ENCODE results near the gene ING2.
A peak's percentile ranks its signal among the peaks of the same experiment; 100 is the strongest.

The ING2 gene

DNA sequence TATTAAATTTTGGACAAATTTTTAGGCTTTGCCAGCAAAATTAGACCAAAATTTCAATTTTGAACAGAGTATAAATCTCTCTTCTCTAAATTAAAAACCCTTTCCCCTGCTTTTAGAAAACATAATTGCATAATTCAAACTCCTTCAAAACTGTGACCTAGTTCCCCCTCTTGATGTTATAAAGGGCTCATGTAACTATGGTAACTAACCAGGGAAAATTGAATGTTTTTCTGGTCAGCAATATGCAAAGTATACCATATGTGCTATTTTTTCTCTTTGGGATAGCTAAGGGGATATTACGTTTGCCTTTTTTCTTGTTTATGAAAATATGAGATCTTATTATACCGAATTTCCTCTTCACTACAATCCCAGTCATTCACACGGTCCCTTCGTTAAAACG, 5.1 kb upstream of the ING2 start:
- DNase-seq: no peak

GRCh38 chr4:183503497-183504063, 1.3 kb upstream of the ING2 start:
- DNase-seq: peak; percentile 66

- peak; percentile 97 for DNase-seq
Observed at GRCh38 chr4:183504064-183504929, 561 bp upstream of the ING2 start.

DNA sequence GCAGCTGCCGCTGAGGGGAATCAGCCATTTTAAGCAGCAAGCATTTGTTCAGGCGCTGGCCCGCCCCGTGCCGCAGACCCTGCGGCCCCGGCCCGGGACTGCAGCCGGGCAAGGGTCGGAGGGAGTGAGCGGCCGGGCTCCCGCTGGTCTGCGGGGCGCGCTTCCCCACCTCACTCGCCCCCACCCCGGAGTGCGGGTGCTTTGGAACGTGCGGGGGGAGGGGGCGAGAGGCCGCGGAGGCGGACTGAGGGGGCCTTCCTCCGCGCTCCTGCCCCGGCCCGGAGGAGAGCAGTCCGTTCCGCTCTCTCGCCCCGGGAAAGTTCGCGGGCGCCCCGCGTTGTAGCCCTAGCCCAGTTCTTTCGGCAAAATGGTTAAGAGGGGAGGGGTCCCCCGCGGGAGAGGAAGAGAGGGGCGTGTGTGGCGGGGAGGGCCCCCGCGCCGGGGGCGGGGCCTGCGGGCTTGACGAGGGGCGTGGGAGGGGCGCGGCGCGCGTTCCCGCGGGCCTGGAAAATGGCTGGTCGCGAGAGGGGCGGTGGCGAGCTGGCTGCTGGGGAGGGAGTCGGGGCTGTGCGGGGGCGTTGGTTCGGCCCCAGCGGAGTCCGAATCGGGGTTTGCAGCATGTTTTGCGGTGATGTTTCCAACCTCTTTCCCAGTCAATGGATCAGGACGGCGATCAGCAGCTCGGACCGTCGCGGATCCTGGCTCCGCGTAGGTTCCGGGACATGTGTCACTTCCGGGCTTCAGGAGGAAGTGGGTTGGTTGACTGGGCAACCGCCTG, 942 bp downstream of the ING2 start:
- DNase-seq: peak; percentile 86

DNA sequence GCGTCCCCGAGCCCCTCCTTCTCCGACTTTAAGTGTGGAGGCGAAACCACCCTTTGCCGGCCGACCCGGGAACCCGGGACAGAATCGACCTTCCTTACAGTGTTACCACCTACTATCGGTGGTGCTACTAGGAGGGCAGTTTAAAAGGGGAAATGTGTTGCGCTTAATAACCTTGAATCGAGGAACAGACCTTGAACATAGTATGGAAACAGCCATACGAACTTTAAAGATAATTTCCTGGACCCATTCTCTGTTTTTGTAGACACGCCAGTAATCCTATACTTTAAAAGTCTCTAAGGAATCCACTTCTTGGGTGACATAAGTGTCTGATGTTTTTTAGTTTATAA, 1.5 kb downstream of the ING2 start:
- no peak for DNase-seq

DNA sequence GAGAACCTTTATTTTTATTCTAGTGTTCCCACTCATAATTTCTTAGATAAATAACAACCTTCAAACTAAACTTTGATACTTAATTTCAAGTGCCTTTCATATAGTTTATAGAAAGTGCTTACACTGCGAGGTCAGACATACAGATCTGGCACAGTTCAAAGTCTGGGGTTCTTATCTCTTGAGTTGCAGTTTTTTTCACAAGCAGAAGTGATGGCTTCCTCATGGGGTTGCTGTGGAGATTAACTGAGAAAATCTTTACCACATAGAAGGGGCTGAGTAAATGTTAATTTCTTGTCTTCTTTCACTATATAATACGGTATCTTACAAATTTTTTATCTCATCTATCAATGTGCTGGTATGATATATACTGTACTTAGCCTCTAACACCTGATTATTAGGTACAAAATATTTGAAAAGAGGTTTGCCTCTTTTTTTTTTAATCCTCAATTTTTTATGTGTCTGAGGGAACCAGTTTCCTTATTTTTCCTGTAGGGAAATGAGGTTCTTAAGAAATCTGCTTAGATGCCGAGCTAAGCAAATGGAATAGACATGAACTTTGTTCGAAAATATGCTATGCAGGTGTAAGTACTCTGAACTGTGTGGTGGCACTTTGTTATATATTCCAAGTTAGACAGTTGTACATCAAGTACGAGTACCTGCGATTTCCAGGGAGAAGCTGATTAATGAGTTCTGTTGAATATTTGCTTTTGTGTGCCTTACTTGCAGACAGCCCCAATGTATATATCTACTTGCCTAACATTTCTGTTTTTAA, 3.3 kb downstream of the ING2 start:
- DNase-seq: no peak

- DNase-seq: no peak
Observed at GRCh38 chr4:183508697-183509335, 4.0 kb downstream of the ING2 start.

GRCh38 chr4:183515411-183515810, 10.6 kb downstream of the ING2 start:
- no peak for DNase-seq

DNA sequence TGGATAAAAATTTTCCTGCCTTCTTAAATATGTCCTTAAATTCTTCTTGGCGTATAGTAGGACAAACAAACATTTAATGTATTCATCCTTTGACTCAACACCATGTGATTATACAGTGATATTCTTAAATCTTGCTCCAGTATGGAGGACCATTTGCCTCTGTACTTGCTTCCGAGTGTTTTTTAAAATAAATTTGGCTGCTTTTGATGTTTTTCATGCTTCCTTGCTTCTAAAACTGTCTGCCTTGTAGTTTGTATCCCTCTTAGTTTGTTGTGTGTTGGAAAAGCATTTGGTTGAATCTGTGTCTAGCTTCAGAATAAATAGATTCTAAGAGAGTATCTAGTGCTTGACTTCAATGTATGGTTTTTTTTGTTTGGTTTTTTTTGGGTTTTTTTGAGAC, 12.3 kb downstream of the ING2 start:
- DNase-seq: no peak

DNA sequence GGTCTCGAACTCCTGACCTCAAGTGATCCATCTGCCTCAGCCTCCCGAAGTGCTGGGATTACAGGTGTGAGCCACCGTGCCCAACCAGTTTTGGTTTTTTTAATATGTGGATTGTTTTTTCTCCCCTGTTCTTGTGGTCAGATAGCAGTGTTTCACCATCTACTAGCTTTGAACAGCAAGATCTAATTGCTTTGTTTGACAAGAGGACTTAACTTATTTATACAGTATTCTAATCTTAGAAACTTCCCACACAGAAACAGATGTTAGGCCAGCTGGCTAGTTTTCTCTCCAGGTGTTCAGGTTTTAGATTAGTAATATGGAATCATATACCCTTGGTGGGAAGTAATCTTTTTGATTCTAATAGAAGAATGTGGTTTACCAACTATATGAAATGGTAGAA, 12.9 kb downstream of the ING2 start:
- peak; percentile 3 for DNase-seq

DNA sequence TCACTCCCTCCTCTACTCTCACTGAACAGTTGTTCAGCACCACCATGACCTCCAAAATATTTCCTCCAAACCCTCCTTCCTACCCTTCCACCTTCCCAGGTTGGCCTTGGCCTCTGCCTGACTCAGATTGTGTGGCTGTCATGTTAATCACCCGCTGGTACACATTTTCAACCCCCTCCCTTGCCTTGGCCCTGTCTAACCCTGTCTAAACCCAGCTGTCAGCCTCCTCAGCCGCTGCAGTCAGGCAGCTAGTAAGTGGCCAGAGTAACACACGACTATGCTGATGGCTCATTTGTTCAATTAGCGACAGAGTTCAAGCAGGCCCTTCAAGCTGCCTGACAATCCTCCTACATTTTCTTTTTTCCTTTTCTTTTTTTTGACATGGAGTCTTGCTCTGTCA, 18.0 kb downstream of the ING2 start:
- peak; percentile 59 for DNase-seq

DNA sequence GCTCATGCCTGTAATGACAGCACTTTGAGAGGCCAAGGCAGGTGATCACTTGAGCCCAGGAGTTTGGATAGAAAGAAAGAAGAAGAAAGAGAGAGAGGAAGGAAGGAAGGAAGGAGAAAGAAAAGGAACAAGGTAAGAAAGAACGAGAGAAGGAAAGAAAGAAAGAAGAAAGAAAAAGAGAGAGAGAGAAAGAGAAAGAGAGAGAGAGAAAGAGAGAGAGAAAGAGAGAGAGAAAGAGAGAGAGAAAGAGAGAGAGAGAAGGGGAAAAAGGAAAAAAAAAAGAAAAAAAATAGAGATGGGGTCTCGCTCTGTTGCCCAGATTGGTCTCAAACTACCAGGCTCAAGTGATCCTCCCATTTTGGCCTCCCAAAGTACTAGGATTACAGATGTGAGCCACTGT, 22.5 kb downstream of the ING2 start:
- no peak for DNase-seq

DNA sequence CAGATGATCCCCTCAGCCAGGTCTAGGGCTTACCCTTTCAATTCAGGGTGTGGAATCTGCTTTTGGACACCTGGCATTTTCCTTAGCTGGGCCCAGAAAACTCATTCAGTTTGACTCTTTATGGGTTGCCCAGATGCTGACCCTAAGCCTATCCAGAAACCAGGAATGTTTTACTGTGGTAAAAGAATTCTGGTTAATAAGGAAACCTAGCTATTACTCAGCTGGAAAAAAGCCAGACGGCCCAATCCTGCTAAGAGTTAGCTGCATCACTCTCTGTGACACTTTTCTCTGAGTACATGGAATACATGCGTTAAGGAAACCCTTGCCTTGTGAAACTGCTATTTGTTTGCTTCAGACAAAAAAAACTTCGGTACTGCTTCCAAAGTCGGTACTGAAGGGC, 28.0 kb downstream of the ING2 start:
- no peak for DNase-seq

GRCh38 chr4:183533698-183534097, 28.8 kb downstream of the ING2 start:
- no peak for DNase-seq

- no peak for DNase-seq
Observed at GRCh38 chr4:183540410-183541009, 35.7 kb downstream of the ING2 start.

DNA sequence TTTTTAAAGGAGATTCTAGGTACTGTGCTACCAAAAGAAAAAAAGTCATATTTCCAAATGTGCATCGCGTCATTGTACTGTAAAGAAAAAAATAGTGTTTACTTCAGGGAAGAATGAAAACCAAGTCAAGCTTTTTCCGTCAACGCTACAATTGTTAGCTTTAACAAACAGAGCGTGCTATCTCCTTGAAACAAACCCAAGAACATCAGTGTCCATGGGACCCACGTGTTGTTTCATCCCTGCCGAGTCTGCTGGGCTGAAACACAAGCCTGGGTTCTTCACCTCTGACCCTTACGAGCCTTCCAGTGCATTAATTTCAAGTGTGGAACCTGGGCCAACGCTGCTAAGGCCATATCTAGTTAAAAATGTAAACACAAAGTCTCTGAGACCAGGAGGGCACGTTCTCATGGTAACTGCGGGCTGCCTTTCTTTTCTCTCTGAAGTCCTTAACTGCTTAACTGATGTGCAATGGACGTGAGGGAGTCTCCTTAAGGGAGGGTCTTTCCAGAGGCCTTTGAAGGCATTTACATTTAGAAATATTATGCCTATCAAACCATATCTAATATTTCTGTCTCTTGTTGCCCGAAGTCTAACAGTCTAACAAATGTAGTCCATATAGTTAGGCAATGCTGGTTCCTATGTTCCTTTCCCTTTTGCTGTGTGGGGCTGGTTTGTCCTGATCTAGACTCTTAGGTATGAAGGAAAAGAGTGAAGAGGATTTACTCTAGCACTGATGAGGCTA, 36.3 kb downstream of the ING2 start:
- no peak for DNase-seq

- DNase-seq: peak; percentile 33
Observed at GRCh38 chr4:183541752-183542040, 36.8 kb downstream of the ING2 start.

GRCh38 chr4:183543435-183543834, 38.6 kb downstream of the ING2 start:
- no peak for DNase-seq

DNA sequence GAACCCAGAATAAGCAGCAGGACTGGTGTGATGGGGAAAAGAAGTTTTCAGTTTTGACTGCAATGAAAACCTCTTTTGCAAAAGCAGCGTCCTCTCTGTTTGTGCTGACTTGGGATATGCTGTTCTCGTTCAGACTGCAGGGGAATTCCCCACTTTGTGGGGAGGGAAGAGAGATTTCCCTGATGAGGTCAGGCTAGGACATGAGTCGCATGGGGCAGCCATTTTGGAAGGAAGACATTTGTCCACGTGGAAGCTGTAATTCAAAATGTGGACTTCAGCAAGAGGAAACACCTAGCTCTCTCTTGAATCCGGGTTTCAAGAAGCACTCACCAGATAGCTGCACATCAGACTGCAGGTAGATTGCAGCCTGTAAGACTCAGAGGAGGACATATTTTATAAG, 39.3 kb downstream of the ING2 start:
- no peak for DNase-seq

- no peak for DNase-seq
Observed at GRCh38 chr4:183546376-183546775, 41.5 kb downstream of the ING2 start.

DNA sequence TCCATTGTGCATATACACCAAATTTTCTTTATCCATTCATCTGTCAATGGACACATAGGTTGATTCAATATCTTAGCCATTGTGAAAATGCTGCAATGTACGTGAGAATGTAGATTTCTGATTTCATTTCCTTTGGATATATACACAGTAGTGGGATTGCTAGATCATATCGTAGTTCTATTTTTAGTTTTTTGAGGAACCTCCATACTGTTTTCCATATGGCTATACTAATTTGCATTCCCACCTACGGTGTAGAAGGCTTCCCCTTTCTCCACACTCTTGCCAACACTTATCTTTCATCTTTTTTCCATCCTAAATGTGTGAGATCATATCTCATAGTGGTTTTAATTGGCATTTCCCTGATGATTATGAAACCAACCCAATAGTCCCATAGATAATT, 43.4 kb downstream of the ING2 start:
- DNase-seq: no peak
